Measurements from ENCODE around the gene RGL3. TPM values are rescaled to one million over a fixed set of nuclear protein-coding genes. Genes with fewer than 3 reads are reported as not detected.

The RGL3 gene
- total and polyA plus RNA-seq, 5 donors from 2014 or later, result not detected

DNA sequence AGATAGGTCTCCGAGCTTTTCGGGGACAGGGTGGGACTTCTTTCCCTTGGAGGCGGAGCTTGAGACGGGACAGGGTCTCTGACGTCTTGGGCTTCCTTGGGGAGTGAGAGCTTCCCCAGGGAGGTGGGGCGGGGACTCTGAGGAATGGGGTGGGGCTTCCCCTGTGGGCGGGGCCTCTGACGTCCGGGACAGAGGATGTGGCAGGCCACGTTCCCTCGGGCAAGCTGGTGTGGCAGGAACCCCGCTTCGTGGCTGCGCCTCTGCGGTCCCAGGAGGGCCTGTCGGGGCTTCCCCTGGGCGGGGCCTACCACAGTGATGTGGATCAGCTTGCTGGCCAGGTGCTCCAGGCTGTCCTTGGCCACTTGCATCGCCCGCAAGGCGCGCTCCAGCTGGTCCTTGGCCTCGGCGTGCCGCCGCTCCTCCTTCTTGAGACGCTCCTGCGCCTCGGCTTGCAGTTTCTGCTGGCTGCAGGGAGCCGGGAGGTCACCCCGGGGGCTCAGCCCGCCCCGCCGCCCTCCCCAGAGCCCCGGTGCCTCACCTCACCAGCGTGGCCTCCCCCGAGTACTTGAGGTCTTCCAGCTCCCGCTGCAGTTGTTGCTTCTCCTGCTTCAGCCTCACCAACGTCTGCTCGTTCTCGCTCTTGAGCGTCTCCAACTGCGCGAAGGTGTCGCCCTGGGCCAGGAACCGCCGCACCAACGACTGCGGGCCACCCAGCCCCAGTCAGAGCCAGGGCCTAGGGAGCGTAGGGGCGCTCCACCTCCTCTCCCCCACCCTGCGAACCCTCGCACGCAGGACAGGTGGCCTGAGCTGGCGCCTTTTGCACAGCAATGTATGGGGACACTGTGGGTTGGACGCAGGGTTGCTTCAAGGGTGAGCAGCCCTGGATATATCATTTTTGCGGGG, 3.3 kb upstream of the RGL3 start:
- Histone ChIP-seq H3K9me3 (ENCODE audit: control insufficient read depth in 2 of 2, low read length in 2 of 2) (no peaks in the 10 kb centered on the region), H3K4me1 (ENCODE audit: control insufficient read depth, insufficient read depth, low read length, poor library complexity, severe bottlenecking) (peaks cover 53% of the 10 kb centered on the region), H3K27ac (ENCODE audit: insufficient read depth, low read length, poor library complexity, severe bottlenecking) (no peak overlapping the region), H3K27me3 (ENCODE audit: control insufficient read depth, insufficient read depth, low read length) (peaks cover 9% of the 10 kb centered on the region), H3K4me3 (ENCODE audit: low read depth, low read length) (peak overlapping the region; percentile 19), H3K36me3 (ENCODE audit: control insufficient read depth, insufficient read depth, low read length) (no peaks in the 10 kb centered on the region)
- H3K27me3 Mint-ChIP-seq, result peaks cover 64% of the 10 kb centered on the region
- H3K4me3 Mint-ChIP-seq, result peak overlapping the region; percentile 73 to 85 (median 76)
- H3K27ac Mint-ChIP-seq, result no peak overlapping the region
- peaks cover 0 to 50% (median 19%) of the 10 kb centered on the region in 4 donors for H3K4me1 Mint-ChIP-seq
- H3K9me3 Mint-ChIP-seq, result no peaks in the 10 kb centered on the region
- peak; percentile 44 to 75 (median 56) for DNase-seq
- no peaks in the 10 kb centered on the region for H3K36me3 Mint-ChIP-seq
- peak; percentile 61 to 72 for ATAC-seq (ENCODE audit: low read depth in 2 of 2)

DNA sequence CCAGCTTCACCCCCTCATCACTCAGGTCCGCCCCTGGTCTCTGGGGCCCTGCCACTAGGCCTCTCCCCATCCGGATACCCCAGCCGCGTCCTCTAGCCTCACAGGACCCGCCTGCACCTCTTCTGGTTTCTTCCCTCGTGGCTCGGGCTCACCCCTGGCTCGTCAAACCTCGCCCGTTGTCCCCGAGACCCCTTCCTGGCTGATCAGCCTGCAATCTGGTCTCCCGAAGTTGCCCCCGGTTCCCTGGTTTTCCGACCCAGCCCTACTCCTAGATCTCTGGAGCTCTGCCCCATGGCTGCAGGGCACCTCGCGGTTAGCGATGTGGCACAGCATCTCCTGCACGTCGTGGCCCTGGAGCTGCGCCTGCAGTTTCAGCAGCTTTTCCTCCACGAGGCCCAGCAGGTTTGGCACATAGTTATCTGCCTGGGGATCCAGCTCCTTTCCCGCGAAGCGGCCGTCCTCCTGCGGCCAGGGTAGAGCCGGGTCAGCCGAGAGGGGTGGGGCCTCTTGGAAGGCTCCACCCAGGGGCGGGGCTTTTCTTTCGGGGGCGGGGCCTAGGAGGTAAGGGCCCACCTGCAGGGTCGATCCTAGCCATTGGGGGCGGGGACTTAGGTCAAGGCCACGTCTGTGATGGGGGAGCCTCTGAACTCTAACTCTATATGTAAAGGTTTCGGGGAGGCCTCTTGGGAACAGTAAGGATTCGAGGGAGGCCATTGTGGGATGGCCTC, 2.4 kb upstream of the RGL3 start:
- Mint-ChIP-seq H3K36me3 (no peaks in the 10 kb centered on the region), H3K27ac (peak overlapping the region in 1 of 3 donors; percentile 92), H3K27me3 (peaks cover 72% of the 10 kb centered on the region), H3K9me3 (no peaks in the 10 kb centered on the region), H3K4me1 (peaks cover 0 to 50% (median 19%) of the 10 kb centered on the region in 4 donors), H3K4me3 (peak overlapping the region; percentile 29 to 81 (median 68))
- Histone ChIP-seq H3K4me3 (ENCODE audit: low read depth, low read length) (peak overlapping the region; percentile 19), H3K36me3 (ENCODE audit: control insufficient read depth, insufficient read depth, low read length) (no peaks in the 10 kb centered on the region), H3K27me3 (ENCODE audit: control insufficient read depth, insufficient read depth, low read length) (peaks cover 9% of the 10 kb centered on the region), H3K27ac (ENCODE audit: insufficient read depth, low read length, poor library complexity, severe bottlenecking) (no peak overlapping the region), H3K4me1 (ENCODE audit: control insufficient read depth, insufficient read depth, low read length, poor library complexity, severe bottlenecking) (peaks cover 53% of the 10 kb centered on the region), H3K9me3 (ENCODE audit: control insufficient read depth in 2 of 2, low read length in 2 of 2) (no peaks in the 10 kb centered on the region)
- peak; percentile 20 to 36 for ATAC-seq (ENCODE audit: low read depth in 2 of 2)
- DNase-seq, result peak; percentile 29 to 39 (median 35)

DNA sequence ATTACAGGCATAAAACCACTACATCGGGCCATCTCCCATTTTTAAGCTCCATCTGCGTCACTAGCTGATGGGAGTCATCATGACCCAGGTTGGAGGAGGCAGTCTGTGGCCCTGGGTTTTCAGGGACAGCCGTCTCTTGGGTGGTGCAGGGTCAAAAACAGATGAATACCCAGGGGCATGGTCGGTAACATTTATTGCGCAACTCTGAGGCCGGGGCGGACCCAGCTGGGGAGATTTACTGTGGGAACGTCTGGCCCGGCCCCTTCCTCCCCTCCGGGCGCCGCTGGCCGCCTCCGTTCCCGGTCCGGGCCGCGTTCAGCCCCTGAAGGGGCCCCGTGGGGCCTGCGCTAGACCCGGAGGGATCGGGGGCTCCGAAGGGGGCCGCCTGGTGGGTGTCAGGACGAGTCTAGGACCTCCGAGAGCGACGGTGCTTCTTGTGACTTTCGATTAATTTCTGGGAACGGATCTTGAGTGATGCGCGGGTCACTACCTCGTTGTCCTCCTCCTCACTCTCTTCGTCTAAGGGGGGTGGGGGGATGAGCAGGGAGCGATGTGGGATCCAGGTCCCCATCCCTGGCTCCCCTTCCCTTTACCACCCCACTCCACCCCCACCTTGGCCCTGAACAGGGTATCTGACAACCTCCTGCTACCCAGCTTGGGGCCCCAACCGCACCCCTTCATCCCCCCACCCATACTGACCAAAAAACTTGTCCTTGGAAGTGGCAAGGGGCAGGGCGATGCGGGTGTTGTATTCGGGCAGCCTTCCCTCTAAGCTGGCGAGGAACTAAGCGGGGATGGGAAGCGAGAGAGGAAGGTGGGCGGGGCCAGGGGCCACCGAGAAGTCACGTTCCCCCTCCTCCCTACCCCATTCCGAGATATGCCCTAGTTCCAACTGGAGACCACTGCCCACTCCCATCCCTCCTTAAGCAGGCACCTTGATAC, 1.6 kb upstream of the RGL3 start:
- peaks cover 0 to 50% (median 19%) of the 10 kb centered on the region in 4 donors for H3K4me1 Mint-ChIP-seq
- H3K36me3 Mint-ChIP-seq, result no peaks in the 10 kb centered on the region
- peak overlapping the region in 1 of 3 donors; percentile 92 for H3K27ac Mint-ChIP-seq
- Histone ChIP-seq H3K36me3 (ENCODE audit: control insufficient read depth, insufficient read depth, low read length) (no peaks in the 10 kb centered on the region), H3K27me3 (ENCODE audit: control insufficient read depth, insufficient read depth, low read length) (peaks cover 9% of the 10 kb centered on the region), H3K27ac (ENCODE audit: insufficient read depth, low read length, poor library complexity, severe bottlenecking) (no peak overlapping the region), H3K4me3 (ENCODE audit: low read depth, low read length) (no peak overlapping the region), H3K4me1 (ENCODE audit: control insufficient read depth, insufficient read depth, low read length, poor library complexity, severe bottlenecking) (peaks cover 53% of the 10 kb centered on the region), H3K9me3 (ENCODE audit: control insufficient read depth in 2 of 2, low read length in 2 of 2) (no peaks in the 10 kb centered on the region)
- DNase-seq (no peak), ATAC-seq (ENCODE audit: low read depth in 2 of 2) (no peak)
- H3K27me3 Mint-ChIP-seq, result peaks cover 77% of the 10 kb centered on the region
- no peaks in the 10 kb centered on the region for H3K9me3 Mint-ChIP-seq
- H3K4me3 Mint-ChIP-seq, result peak overlapping the region; percentile 2 to 81 (median 52)

DNA sequence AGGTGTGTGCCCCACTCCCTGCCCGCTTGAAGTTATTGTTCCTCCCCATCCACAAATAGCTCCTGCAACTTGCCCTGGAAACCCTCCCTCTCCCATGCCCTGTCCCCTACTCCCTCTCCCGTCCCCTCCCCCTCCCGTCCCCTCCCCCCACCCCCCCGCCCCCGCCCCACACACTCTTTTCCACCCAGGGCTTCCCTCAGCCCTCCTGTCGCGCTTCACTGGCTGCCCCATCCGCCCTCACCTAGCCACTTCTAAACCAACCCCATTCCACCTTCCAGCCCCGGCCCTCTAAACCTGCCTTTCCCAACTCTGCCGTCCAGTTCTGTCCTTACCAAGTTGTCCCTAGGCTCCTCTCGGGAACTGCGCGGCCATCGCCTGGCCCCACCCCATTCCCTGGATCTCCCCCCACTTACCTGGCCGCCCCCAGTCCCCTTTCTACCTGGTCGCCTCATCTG, 993 bp downstream of the RGL3 start:
- Histone ChIP-seq H3K9me3 (ENCODE audit: control insufficient read depth in 2 of 2, low read length in 2 of 2) (no peaks in the 10 kb centered on the region), H3K36me3 (ENCODE audit: control insufficient read depth, insufficient read depth, low read length) (no peaks in the 10 kb centered on the region), H3K27ac (ENCODE audit: insufficient read depth, low read length, poor library complexity, severe bottlenecking) (no peak overlapping the region), H3K27me3 (ENCODE audit: control insufficient read depth, insufficient read depth, low read length) (peaks cover 8% of the 10 kb centered on the region), H3K4me3 (ENCODE audit: low read depth, low read length) (no peak overlapping the region), H3K4me1 (ENCODE audit: control insufficient read depth, insufficient read depth, low read length, poor library complexity, severe bottlenecking) (peaks cover 44% of the 10 kb centered on the region)
- Mint-ChIP-seq H3K27ac (no peak overlapping the region), H3K27me3 (peaks cover 65% of the 10 kb centered on the region), H3K9me3 (no peaks in the 10 kb centered on the region), H3K4me1 (peaks cover 0 to 39% (median 13%) of the 10 kb centered on the region in 4 donors), H3K36me3 (no peaks in the 10 kb centered on the region), H3K4me3 (peak overlapping the region in 2 of 4 donors; percentile 22 to 52)
- DNase-seq (no peak), ATAC-seq (ENCODE audit: low read depth in 2 of 2) (no peak)

DNA sequence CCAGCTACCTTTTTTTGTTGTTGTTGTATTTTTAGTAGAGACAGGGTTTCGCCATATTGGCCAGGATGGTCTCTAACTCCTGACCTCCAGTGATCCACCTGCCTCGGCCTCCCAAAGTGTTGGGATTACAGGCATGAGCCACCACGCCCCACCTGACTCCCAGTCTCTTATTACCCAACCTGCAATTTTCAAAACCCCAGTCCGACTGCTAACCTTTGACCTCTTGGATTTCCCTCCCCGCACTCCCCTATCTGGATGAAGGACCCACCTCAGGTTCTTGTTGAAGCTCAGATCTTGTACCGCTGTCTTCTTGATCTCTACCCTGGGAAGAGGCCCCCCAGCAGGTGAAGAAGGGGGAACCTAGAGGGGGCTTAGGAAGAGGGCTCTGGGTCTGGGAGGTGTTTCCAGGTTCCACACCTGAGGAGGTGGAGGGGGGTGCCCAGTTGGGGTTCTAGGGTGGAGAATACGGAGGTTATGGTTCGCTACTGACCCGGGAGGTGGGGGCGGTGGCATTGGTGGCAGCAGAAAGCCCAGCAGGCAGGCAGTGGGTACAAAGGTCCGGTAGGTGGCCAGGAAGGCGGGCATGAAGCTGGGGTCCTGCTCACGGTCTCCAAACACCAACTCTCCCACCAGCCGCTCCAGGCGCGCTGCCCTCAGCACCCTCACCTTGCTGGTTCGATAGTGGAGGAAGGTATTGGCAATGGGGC, 2.6 kb downstream of the RGL3 start:
- Mint-ChIP-seq H3K4me1 (peaks cover 0 to 25% (median 6%) of the 10 kb centered on the region in 4 donors), H3K27ac (no peak overlapping the region), H3K36me3 (no peaks in the 10 kb centered on the region), H3K4me3 (no peak overlapping the region), H3K27me3 (peaks cover 56% of the 10 kb centered on the region), H3K9me3 (no peaks in the 10 kb centered on the region)
- Histone ChIP-seq H3K4me1 (ENCODE audit: control insufficient read depth, insufficient read depth, low read length, poor library complexity, severe bottlenecking) (peaks cover 27% of the 10 kb centered on the region), H3K27ac (ENCODE audit: insufficient read depth, low read length, poor library complexity, severe bottlenecking) (no peak overlapping the region), H3K4me3 (ENCODE audit: low read depth, low read length) (no peak overlapping the region), H3K36me3 (ENCODE audit: control insufficient read depth, insufficient read depth, low read length) (no peaks in the 10 kb centered on the region), H3K9me3 (ENCODE audit: control insufficient read depth in 2 of 2, low read length in 2 of 2) (no peaks in the 10 kb centered on the region), H3K27me3 (ENCODE audit: control insufficient read depth, insufficient read depth, low read length) (peaks cover 5% of the 10 kb centered on the region)
- ATAC-seq (ENCODE audit: low read depth in 2 of 2) (no peak), DNase-seq (no peak)

DNA sequence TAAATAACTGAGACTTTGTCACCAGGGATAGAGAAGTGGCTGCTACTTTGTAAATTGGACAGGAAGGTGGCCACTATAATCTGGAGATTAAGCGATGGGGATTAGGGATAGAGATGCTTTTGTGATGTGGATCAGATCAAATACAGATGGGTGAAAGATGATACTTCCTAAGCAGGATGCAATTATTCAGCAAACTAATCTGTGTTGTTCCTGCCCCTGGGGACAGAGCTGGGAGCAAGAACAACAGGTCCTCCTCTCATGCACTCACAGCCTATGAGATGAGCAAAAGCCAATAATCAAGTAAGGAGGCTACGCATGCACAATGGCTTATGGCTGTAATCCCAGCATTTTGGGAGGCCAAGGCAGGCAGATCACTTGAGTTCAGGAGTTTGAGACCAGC, 4.6 kb downstream of the RGL3 start:
- ATAC-seq (ENCODE audit: low read depth in 2 of 2), result no peak
- Histone ChIP-seq H3K9me3 (ENCODE audit: control insufficient read depth in 2 of 2, low read length in 2 of 2) (no peaks in the 10 kb centered on the region), H3K4me1 (ENCODE audit: control insufficient read depth, insufficient read depth, low read length, poor library complexity, severe bottlenecking) (peaks cover 13% of the 10 kb centered on the region), H3K27ac (ENCODE audit: insufficient read depth, low read length, poor library complexity, severe bottlenecking) (no peak overlapping the region), H3K36me3 (ENCODE audit: control insufficient read depth, insufficient read depth, low read length) (no peaks in the 10 kb centered on the region), H3K27me3 (ENCODE audit: control insufficient read depth, insufficient read depth, low read length) (peaks cover under 1% of the 10 kb centered on the region), H3K4me3 (ENCODE audit: low read depth, low read length) (no peak overlapping the region)
- Mint-ChIP-seq H3K9me3 (no peaks in the 10 kb centered on the region), H3K4me1 (peaks cover 0 to 12% (median 0%) of the 10 kb centered on the region in 4 donors), H3K4me3 (no peak overlapping the region), H3K27ac (no peak overlapping the region), H3K27me3 (peaks cover 36% of the 10 kb centered on the region), H3K36me3 (no peaks in the 10 kb centered on the region)
- no peak for DNase-seq
